Measurements from ENCODE around the gene CERK.
"Not testable (repeated sequence)": the region's sequence is repeated elsewhere in the genome, so short reads cannot be mapped to it uniquely, and the experiment has no call there.

The CERK gene

DNA sequence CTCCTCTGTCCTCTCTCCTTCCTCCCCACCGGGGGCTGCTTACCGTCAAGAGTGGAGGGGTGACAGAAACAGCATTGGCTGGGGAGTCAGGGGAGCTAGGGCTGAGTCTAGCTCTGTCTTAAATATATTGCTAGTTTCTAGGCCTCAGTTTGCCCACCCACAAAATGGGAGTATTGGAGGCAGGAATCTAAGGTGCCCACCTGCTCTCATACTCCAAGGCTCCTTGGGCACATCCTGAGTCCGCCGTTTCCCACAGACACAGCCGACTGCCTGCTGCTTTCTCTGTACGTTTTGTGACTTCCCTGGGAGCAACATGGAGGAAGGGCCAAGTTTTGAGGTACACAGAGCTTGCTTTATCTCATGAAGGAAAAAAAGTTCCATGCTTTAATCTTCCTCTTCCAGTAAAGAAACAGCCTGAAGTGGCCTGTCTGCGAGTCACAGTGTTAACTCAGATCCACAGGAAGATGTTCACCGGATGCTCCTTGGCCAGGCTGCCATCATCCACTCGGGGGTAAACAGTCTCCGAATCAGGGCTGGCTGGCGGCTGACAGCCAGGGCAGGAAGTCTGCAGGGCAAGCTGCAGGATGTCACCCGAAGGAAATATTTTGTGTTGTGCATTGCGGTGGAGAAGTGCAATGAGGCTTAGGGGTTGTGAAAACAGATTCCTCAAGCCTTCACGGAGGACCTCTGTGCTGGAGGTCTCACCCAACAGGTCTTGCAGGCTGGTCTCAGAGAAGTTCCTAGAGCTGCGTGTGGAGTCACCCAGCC is 11.0 kb upstream of the CERK start:
- peak; percentile 51 for DNase-seq

GRCh38 chr22:46748206-46748907 is 10.3 kb upstream of the CERK start:
- DNase-seq: no peak

DNA sequence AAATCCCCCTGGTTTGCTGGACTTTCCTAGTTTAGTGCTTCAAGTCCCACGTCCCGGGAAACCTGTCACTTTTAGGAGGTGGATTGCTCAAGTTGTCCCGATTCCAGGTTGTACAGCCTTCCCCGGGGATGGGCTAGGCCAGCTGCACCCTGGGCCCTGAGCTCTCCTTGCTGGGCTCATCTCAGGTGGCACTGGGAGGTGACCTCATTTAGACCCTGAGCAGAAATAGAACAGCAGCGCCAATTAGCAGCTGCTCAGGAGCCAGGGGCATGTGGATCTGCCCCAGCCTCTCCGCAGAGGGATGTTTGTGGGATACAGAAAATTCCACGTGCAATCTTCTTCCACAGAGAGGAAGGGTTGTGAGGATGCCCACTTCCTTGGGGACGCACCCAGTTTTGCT is 9.6 kb upstream of the CERK start:
- no peak for DNase-seq

- no peak for DNase-seq
Observed at GRCh38 chr22:46746620-46747019, 8.6 kb upstream of the CERK start.

- no peak for DNase-seq
Observed at GRCh38 chr22:46746192-46746591, 8.1 kb upstream of the CERK start.

- DNase-seq: no peak
Observed at GRCh38 chr22:46744581-46744980, 6.5 kb upstream of the CERK start.

DNA sequence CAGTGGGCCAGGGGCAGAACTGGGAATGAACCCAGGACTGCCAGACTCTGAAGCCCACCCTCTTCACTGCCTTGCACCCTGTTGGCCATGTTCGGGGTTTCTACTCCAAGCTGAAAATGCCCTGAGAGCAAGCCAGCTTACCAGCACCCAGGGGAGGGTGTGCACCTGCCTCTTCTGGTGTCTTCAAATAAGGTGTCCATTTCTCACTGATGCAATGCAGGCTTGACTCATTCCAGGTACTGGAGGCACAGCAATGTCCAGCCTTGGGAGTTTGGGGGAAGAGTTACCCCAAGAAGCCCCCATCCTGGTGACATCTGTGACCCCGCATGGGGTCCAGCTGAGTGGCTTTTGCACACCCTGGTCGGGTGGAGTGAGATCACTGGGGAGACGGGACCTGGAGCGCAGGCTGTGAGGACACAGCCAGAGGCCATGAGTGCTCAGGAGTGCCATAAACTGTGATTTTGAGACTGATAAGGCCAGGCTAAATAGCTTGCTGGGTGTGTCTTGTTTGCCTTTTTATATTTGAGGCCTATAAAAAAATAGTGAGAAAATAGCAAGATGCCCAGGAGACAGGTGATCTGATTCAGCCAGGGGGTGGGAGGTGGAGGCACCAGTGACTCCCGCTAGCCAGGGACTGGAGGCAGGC is 4.6 kb upstream of the CERK start:
- no peak for DNase-seq

DNA sequence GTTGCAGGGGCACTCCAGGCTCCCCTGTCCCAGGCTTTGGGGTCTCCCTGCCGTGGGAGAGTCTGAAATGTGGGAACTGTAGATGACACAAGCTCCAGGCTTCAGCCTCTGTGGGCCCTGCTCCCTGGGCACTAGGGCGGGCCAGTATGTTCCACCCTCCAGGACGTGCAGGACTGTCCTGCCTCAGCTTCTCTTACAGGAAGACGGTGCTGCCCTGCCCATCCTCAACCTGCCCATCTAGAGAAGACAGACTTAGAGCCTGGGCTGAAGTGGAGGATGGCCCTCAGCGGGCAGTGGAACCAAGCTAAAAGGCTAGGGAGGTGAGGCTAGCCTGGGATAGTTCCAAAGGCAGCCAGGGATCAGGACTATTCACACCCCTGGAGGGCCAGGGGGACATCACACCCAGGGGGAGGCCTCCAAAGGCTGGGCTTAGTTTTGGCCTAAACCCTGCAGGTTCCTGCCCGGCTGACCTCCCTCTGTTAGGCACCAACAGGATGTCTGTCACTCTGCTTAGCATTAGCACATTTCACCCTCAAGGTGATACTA is 4.0 kb upstream of the CERK start:
- DNase-seq: no peak

DNA sequence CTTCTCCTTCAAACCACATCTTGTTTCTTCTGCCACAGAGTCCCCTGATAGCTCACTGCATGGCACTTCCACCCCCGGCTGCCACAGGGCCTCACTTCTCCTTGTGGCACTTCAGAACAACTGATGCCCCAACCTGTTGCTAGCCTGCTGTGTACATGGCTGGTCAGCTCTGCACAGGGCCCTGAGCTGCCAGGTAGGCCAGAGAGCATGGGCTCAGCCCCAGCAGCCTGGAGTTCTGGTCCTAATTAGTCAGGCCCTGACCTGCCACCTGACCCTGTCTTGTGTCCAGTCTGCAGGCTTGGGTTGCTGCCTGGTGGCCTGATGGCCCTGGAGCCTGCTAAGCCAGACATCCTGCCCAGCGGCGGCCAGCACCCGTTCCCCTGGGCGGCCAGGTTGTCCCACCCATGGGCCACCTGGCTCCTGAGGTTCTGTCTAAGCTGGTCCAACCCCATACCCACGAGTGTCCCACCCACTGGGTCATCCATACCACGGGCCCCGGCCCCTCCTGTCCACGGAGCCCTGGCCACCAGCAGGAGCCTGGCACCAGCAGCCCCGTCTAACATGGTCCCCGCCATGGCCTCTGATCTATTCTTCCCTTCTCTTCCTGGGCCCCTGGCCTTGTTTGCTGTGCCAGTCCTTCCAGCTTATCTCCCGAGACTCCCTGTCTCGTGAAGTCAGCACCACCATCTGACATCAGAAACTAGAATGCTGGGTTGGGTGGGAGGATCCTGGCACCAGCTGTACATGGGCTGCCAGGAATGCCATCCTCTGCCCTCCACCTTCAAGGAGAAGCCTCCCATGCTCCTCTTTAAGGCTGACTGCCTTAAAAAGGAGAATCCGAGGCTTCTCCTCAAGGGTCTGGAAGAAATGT is 3.1 kb upstream of the CERK start:
- no peak for DNase-seq

- peak; percentile 53 for DNase-seq
Observed at GRCh38 chr22:46739094-46739870, 1.2 kb upstream of the CERK start.

DNA sequence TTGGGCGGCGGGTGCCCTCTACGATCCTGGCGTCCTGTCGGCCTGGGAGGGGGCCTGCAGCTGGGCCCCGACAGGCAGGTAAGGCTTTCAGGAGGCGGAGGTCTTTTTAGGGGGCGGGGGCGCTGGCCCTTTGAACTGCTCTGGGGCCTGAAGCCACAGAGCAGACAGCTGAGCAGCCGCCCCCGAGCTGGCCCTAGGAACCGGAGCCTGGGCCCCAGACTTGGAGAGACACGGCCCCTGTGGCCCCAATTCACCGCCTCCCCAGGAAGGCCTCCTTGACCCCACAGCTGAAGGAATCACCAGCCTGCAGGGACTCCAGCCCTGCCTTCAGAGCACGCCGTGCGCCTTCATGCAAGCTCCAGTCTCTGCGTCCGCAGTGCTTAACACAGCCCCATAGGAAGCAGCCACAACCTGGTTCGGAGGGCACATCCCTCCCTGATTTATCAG is 618 bp upstream of the CERK start:
- peak; percentile 15 for DNase-seq

DNA sequence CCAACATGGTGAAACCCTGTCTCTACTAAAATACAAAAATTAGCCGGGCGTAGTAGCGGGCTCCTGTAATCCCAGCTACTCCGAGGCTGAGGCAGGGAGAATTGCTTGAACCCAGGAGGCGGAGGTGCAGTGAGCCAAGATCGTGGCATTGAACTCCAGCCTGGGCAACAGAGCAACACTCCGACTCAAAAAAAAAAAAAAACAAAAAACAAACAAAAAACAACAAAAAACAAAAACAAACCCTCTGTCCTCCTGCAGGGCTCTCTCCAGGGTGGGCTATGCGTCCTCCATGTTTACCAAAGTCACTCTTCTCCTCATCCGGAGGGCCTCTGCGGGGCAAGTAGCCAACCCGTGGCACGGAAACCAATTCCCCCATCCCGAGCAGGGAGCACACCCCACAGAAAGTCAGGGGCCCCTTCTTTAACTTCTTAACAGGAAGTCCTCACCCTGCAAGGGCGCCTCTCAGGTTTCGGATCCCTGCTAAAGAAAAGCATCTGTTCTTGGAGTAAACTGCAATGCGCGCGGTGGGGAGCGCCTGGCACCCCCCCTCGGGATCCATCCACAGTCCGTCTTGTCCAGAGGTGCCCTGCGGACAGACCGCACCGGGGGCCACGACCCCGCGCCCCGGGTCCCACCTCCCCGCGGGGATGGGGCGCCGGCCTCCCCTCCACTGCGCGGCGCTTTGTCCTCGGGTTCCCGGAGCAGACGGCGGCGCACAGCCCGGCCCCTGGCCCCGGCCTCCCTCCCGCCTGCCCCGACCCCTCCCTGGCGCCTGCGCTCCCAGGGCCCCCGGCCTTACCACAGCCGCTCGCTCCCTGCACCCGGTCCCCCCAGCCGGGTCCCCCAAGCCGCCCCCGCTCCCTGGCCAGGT is 712 bp downstream of the CERK start:
- DNase-seq: no peak

DNA sequence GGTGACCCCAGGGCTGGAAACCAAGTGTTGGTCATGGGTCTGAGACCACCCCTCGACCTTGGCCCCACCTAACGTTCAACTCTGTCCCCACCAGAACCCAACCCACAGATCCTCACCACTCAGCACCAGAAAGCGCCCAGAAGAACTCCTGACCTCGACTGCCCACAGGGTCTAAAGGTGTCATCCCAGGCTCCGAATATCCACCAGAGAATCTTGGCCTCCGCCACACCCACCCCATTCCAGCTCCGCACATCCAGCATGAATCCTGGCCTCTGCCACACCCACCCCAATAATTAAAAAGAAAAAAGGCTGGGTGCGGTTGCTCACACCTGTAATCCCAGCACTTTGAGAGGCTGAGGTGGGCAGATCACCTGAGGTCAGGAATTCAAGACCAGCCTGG is 1.3 kb downstream of the CERK start:
- DNase-seq: no peak

DNA sequence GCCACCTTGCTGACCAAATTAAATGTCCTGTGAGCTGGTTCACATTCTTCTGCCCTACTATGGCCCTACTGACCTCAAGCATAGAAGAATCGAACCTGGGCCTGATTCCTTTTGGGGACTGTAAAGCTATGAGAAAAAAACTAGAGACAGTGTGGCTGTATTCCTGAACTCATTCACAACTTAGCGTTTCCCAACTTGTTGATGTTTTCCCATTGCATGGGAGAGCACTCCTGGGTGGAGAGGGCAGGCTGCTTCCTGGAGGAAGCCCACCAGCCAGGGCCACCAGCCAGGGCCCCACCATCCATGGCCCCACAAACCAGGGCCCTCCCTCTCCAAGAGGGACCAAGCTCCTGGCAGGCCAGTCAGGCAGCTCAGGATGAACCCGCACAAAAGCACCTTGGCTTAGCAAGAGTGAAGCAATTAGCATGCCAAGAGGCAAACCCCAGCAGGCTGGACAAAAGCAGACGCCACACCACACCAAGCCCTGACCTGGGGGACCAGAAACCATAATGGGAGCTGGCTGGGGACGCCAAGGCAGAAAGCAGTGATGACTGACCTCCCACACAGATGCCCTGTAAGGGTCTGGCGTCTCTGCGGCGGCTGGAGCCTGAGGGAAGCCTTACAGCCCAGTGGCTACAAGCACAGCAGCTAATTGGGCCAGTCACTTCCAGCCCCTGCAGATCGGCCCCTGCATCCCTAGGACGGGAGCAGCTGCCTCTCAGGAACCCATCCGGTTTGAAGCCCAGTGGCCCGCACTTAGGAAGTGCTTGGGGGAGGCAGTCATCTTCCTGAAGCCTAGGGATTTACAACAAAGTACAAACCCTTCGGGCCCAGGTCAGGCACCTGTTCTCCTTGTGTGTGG is 2.1 kb downstream of the CERK start:
- no peak for DNase-seq

DNA sequence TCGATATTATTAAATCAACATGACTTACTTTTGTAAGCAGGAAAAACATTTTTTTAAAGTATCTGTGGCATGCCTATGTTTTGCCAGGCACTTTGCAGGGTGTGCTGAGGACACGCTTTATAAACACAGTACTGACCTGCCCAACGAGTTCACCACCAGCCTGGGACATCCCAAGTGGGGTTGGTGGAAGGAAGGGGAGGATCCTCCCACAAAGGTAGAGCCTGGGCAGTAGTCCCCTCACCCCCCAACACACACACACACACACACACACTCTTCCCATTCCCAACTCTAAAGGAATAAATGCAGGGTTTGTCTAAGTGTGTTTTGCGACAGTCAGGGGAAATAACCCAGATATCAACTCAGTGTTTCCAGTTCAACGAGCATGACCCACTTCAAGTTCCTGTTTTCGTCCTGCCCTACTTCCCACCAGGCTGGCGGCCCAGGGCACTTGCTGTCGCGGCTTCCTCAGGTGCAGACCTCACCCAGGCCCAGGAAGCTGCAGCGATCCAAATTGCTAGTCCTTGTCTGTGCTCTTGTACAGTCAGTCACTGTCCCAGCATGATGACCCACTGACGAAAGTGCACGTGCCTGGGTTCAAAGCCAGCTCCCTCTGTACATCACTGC is 3.1 kb downstream of the CERK start:
- DNase-seq: no peak

- not testable (repeated sequence) for DNase-seq
Observed at GRCh38 chr22:46734213-46734722, 3.8 kb downstream of the CERK start.

- DNase-seq: no peak
Observed at GRCh38 chr22:46732513-46732912, 5.5 kb downstream of the CERK start.

DNA sequence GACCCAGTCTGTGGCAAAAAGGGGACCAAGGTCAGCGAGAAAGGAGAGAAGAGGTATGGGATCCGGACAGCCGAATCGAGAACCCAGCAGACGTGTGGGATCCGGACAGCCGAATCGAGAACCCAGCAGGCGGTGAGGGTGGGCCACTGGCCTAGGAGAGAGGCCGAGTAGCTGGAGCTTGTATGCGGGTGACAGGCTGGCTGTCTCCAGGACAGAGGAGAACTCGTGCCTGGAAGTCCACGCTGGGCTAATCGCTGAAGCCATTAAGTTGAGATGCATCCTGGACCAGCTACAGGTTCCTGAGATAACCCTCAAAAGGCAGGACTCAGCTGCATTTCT is 6.0 kb downstream of the CERK start:
- no peak for DNase-seq

Measured in fibroblast of skin of scalp (primary cell).